Medulla oblongata (tissue), 1 donor: ENCODE data around the gene NDUFB10.

ENCODE experiments used
- DNase-seq: peaks from one replicate; pipeline ENCODE4 v3.0.0-alpha.2; 2015; ENCODE audit errors: extremely low spot score

Gene NDUFB10

GRCh38 chr16:2001456-2002355 lies 42.4 kb downstream of the NDUFB10 start:
- no peak for DNase-seq

- no peak for DNase-seq
Measured at GRCh38 chr16:2002406-2003230, 43.3 kb downstream of the NDUFB10 start.

- no peak for DNase-seq
Measured at GRCh38 chr16:2003231-2003826, 44.0 kb downstream of the NDUFB10 start.

GRCh38 chr16:2003827-2004641 lies 44.7 kb downstream of the NDUFB10 start:
- peak; percentile 82 for DNase-seq

- DNase-seq = no peak
Measured at GRCh38 chr16:2004795-2005517, 45.6 kb downstream of the NDUFB10 start.

GRCh38 chr16:2005646-2006045 lies 46.3 kb downstream of the NDUFB10 start:
- no peak for DNase-seq

- no peak for DNase-seq
Measured at GRCh38 chr16:2006317-2006716, 47.0 kb downstream of the NDUFB10 start.

GRCh38 chr16:2007081-2007836 lies 47.9 kb downstream of the NDUFB10 start:
- no peak for DNase-seq

- DNase-seq = no peak
Measured at GRCh38 chr16:2008009-2008526, 48.7 kb downstream of the NDUFB10 start.

- no peak for DNase-seq
Measured at GRCh38 chr16:2008631-2009163, 49.4 kb downstream of the NDUFB10 start.

GRCh38 chr16:2009164-2009711 lies 49.9 kb downstream of the NDUFB10 start:
- no peak for DNase-seq

- peak; percentile 92 for DNase-seq
Measured at GRCh38 chr16:2009791-2010510, 50.6 kb downstream of the NDUFB10 start, which contains the start of gene ZNF598. TSS of gene ZNF598 (minus strand) at chr16:2009821.
